A549 (cell line): ENCODE measurements around the gene POLR2H. TPM values are rescaled to one million over a fixed set of nuclear protein-coding genes. Genes with fewer than 3 reads are reported as not detected.

Source experiments
- ATAC-seq, 2 experiments: fragments of 200-7000 bp in 1 of 2; fragments of >200 bp in 1 of 2; cut with Nextera tagmentation in 1 of 2; cut with Tn5 transposase in 1 of 2; 3 replicates each; pipeline versions ENCODE4 v1.8.0 to v1.9.1; 2018 to 2020; ENCODE audit warnings: mild to moderate bottlenecking in 1 of 2, moderate library complexity in 1 of 2
- CTCF ChIA-PET: fragments of 300-600 bp; sonication (Branson Sonifier 250); formaldehyde crosslinking; extraction: SDS; loops from one replicate; lab custom pipeline; 2021; ENCODE audit warnings: antibody characterized with exemption, inconsistent platforms; lab: Yijun Ruan, JAX
- POLR2A ChIA-PET: fragments of 350-600 bp; formaldehyde crosslinking; extraction: SDS; loops from one replicate; lab custom pipeline; 2021; ENCODE audit warnings: antibody characterized with exemption, inconsistent platforms; lab: Yijun Ruan, JAX
- DNase-seq, 2 experiments: peaks; one replicate each; pipeline versions ENCODE4 v3.0.0 to v3.0.0-alpha.2; 2011 to 2016; ENCODE audit warnings: low read depth in 1 of 2, low spot score in 1 of 2
- FAIRE-seq: peaks from 2 replicates; lab custom pipeline; 2011; peaks lifted over from hg19 to GRCh38; lab: Jason Lieb, UNC
- H3K27ac ChIP-seq, 2 experiments: fragments of >200 bp; sonication (Bioruptor Twin); formaldehyde crosslinking; 3 replicates each; pipeline ENCODE4 v1.5.1; 2016 to 2017
- H3K4me1 ChIP-seq: fragments of >200 bp; sonication (Bioruptor Twin); formaldehyde crosslinking; 3 replicates; pipeline ENCODE4 v1.6.1; 2016
- H3K4me2 ChIP-seq: fragments of >200 bp; sonication (Bioruptor Twin); formaldehyde crosslinking; 3 replicates; pipeline ENCODE4 v1.6.1; 2016
- H3K4me3 ChIP-seq: fragments of >200 bp; sonication (Bioruptor Twin); formaldehyde crosslinking; 3 replicates; pipeline ENCODE4 v1.5.1; 2016
- H3K9me3 ChIP-seq: fragments of >200 bp; sonication (Bioruptor Twin); formaldehyde crosslinking; 3 replicates; pipeline ENCODE4 v1.6.1; 2016
- CBX8 ChIP-seq: fragments of 200-600 bp; sonication (generic); IDR thresholded peaks from 2 replicates; pipeline ENCODE4 v1.6.1; 2016
- CHD2 ChIP-seq: fragments of 150-350 bp; IDR thresholded peaks from 2 replicates; pipeline ENCODE4 v1.6.1; 2014; ENCODE audit warnings: low read length; ENCODE audit not compliant: partially characterized antibody
- CHD4 ChIP-seq: fragments of 200-600 bp; sonication (generic); IDR thresholded peaks from 2 replicates; pipeline ENCODE4 v1.6.1; 2016; ENCODE audit warnings: antibody characterized with exemption, mild to moderate bottlenecking, borderline replicate concordance
- E2F6 ChIP-seq: IDR thresholded peaks from 2 replicates; pipeline ENCODE4 v1.6.1; 2012; ENCODE audit warnings: low read depth, borderline replicate concordance
- EHF ChIP-seq: fragments of 250-450 bp; sonication (Bioruptor Pico); IDR thresholded peaks from 2 replicates; pipeline ENCODE4 v1.5.0; 2020; ENCODE audit warnings: mild to moderate bottlenecking
- EHMT2 ChIP-seq: fragments of 200-600 bp; sonication (generic); IDR thresholded peaks from 2 replicates; pipeline ENCODE4 v1.6.1; 2016; ENCODE audit warnings: antibody characterized with exemption, low read depth, mild to moderate bottlenecking, moderate library complexity
- FOSL2 ChIP-seq, 2 experiments: fragments of 450-650 bp in 1 of 2; fragments of >200 bp in 1 of 2; sonication (Bioruptor Twin) in 1 of 2; formaldehyde crosslinking; IDR thresholded peaks; 2 replicates each; pipeline versions ENCODE4 v1.5.0 to v1.6.1; 2016 to 2020; ENCODE audit warnings: mild to moderate bottlenecking in 1 of 2, moderate library complexity in 1 of 2
- HES2 ChIP-seq: fragments of >200 bp; sonication (Bioruptor Twin); formaldehyde crosslinking; IDR thresholded peaks from 2 replicates; pipeline ENCODE4 v1.6.1; 2016
- HOXB5 ChIP-seq: fragments of 250-450 bp; sonication (Bioruptor Pico); IDR thresholded peaks from 2 replicates; pipeline ENCODE4 v1.5.0; 2020; ENCODE audit warnings: mild to moderate bottlenecking, moderate library complexity
- JUN ChIP-seq, 2 experiments: fragments of >200 bp; sonication (Bioruptor Twin); formaldehyde crosslinking; IDR thresholded peaks; 2 replicates in 1 of 2; 3 replicates in 1 of 2; pipeline ENCODE4 v1.6.1; 2016 to 2017
- KDM1A ChIP-seq: fragments of 200-600 bp; sonication (generic); IDR thresholded peaks from 2 replicates; pipeline ENCODE4 v1.6.1; 2016; ENCODE audit warnings: low read depth, mild to moderate bottlenecking
- MAFK ChIP-seq: fragments of 450-650 bp; IDR thresholded peaks from 2 replicates; pipeline ENCODE4 v1.6.1; 2014; ENCODE audit not compliant: partially characterized antibody
- MYC ChIP-seq: IDR thresholded peaks from 2 replicates; pipeline ENCODE4 v1.6.1; 2012; ENCODE audit warnings: mild to moderate bottlenecking, inconsistent platforms, low read length, improper control_type of control experiment, borderline replicate concordance
- NFE2L2 ChIP-seq: fragments of 150-350 bp; conservative IDR thresholded peaks from 2 replicates; pipeline ENCODE4 v1.6.1; 2014; ENCODE audit warnings: low read length
- NR3C1 ChIP-seq: fragments of >200 bp; sonication (Bioruptor Twin); formaldehyde crosslinking; IDR thresholded peaks from 3 replicates; pipeline ENCODE4 v1.6.1; 2017
- PHF8 ChIP-seq: fragments of 200-600 bp; sonication (generic); IDR thresholded peaks from 2 replicates; pipeline ENCODE4 v1.6.1; 2016; ENCODE audit warnings: low read depth, mild to moderate bottlenecking, antibody characterized with exemption, moderate library complexity, borderline replicate concordance
- POLR2A ChIP-seq: IDR thresholded peaks from 2 replicates; pipeline ENCODE4 v1.6.1; 2012; ENCODE audit warnings: mild to moderate bottlenecking, low read length
- RAD21 ChIP-seq, 2 experiments: fragments of >200 bp in 1 of 2; sonication (Bioruptor Twin) in 1 of 2; formaldehyde crosslinking in 1 of 2; IDR thresholded peaks in 1 of 2; conservative IDR thresholded peaks in 1 of 2; 2 replicates in 1 of 2; 3 replicates in 1 of 2; pipeline ENCODE4 v1.6.1; 2012 to 2018; ENCODE audit warnings: inconsistent platforms in 1 of 2
- RARB ChIP-seq: fragments of 250-450 bp; sonication (Bioruptor Pico); IDR thresholded peaks from 2 replicates; pipeline ENCODE4 v1.8.0; 2021; ENCODE audit warnings: mild to moderate bottlenecking, moderate library complexity
- RNF2 ChIP-seq: fragments of 200-600 bp; sonication (generic); IDR thresholded peaks from 2 replicates; pipeline ENCODE4 v1.6.1; 2016; ENCODE audit warnings: low read depth, mild to moderate bottlenecking, antibody characterized with exemption, moderate library complexity, borderline replicate concordance
- SREBF2 ChIP-seq: fragments of 450-650 bp; IDR thresholded peaks from 2 replicates; pipeline ENCODE4 v1.6.1; 2014; ENCODE audit warnings: mild to moderate bottlenecking, moderate library complexity
- TP53 ChIP-seq: fragments of 250-450 bp; sonication (Bioruptor Pico); IDR thresholded peaks from 2 replicates; pipeline ENCODE4 v1.5.0; 2021; ENCODE audit warnings: mild to moderate bottlenecking, moderate library complexity
- USF2 ChIP-seq: fragments of 450-650 bp; IDR thresholded peaks from 2 replicates; pipeline ENCODE4 v1.6.1; 2014; ENCODE audit warnings: antibody characterized with exemption
- ZFP36 ChIP-seq: fragments of 450-650 bp; IDR thresholded peaks from 2 replicates; pipeline ENCODE4 v1.6.1; 2014; ENCODE audit warnings: borderline replicate concordance; ENCODE audit not compliant: partially characterized antibody
- WGBS: methylation state at CpG from one replicate; pipeline ENCODE4 v1.1.6; 2017; ENCODE audit errors: missing lambda C conversion rate; 5-methylcytosine and 5-hydroxymethylcytosine counted together
- polyA plus RNA-seq, 4 experiments: library from polyadenylated mRNA; depleted of rRNA in 3 of 4; stranded (reverse); fragments of >200 nt; fragmentation: RNase III in 1 of 4; extraction: RNeasy Plus Mini Kit Qiagen cat#74134 plus additional on column Dnase treatment in 1 of 4; gene quantifications; 2 replicates in 3 of 4; 3 replicates in 1 of 4; pipeline ENCODE4 v1.2.3, GENCODE V29; 2011 to 2017
- TF ChIP-seq, protein P1 (sequence below): IDR thresholded peaks from 2 replicates; pipeline ENCODE4 v1.6.1; 2012
- TF ChIP-seq, protein P2 (sequence below): fragments of >200 bp; sonication (Bioruptor Twin); formaldehyde crosslinking; IDR thresholded peaks from 3 replicates; pipeline ENCODE4 v1.6.1; 2016

The POLR2H gene
- polyA plus RNA-seq, 2 of the 4 experiments (the other 2 are of a cell fraction): 104 to 127 TPM

DNA sequence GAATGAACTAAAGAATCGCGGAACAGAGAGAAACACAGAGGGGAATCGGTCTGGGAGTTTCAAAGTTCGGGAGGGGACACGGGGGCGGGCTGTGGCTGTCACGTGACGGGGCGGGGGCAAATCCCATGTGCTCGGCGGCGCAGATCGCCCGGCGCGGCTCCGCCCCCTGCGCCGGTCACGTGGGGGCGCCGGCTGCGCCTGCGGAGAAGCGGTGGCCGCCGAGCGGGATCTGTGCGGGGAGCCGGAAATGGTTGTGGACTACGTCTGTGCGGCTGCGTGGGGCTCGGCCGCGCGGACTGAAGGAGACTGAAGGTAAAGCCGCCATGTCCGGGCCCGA is 47.2 kb upstream of the POLR2H start, which contains the start of gene EIF4G1:
Gene EIF4G1 (plus strand): TSS at position 244 of the 337 bp plus-strand sequence. CDS start 1,191 bp downstream, outside the sequence.
- DNase-seq (peak; percentile 69 to 93), FAIRE-seq (no peak), ATAC-seq (peak; percentile 79 to 85)
- Histone ChIP-seq H3K4me1 (peaks cover 33% of the 10 kb centered on the region), H3K4me3 (peak within 1 kb of the TSS; percentile 86), H3K27ac (peak within 1 kb of the TSS; percentile 100), H3K4me2 (peak within 1 kb of the TSS; percentile 94), H3K9me3 (no peaks in the 10 kb centered on the region)
- WGBS: under 1% methylated on average over 23 of the region's 40 CpGs
- TF ChIP-seq RNF2: no peak
- TF ChIP-seq JUN (IDR thresholded peaks at IDR 0.05): peak; percentile 83 to 94; a peak in 3 of 5 replicates
- no peak for TF ChIP-seq KDM1A
- TF ChIP-seq, protein P1, sequence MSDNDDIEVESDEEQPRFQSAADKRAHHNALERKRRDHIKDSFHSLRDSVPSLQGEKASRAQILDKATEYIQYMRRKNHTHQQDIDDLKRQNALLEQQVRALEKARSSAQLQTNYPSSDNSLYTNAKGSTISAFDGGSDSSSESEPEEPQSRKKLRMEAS: peak; percentile 78; the same call in 1 of the 2 replicates
- no peak for TF ChIP-seq CHD2
- peak; percentile 84; the same call in 1 of the 2 replicates for TF ChIP-seq MYC
- TF ChIP-seq, protein P2, sequence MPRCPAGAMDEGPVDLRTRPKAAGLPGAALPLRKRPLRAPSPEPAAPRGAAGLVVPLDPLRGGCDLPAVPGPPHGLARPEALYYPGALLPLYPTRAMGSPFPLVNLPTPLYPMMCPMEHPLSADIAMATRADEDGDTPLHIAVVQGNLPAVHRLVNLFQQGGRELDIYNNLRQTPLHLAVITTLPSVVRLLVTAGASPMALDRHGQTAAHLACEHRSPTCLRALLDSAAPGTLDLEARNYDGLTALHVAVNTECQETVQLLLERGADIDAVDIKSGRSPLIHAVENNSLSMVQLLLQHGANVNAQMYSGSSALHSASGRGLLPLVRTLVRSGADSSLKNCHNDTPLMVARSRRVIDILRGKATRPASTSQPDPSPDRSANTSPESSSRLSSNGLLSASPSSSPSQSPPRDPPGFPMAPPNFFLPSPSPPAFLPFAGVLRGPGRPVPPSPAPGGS: 0 out of 3 replicates have a peak, but pooled peaks have one; percentile 51
- peak; percentile 44 for TF ChIP-seq POLR2A
- TF ChIP-seq NFE2L2: no peak
- peak; percentile 98 for TF ChIP-seq USF2
- CTCF ChIA-PET: no interaction called here
- POLR2A ChIA-PET: no interaction called here

DNA sequence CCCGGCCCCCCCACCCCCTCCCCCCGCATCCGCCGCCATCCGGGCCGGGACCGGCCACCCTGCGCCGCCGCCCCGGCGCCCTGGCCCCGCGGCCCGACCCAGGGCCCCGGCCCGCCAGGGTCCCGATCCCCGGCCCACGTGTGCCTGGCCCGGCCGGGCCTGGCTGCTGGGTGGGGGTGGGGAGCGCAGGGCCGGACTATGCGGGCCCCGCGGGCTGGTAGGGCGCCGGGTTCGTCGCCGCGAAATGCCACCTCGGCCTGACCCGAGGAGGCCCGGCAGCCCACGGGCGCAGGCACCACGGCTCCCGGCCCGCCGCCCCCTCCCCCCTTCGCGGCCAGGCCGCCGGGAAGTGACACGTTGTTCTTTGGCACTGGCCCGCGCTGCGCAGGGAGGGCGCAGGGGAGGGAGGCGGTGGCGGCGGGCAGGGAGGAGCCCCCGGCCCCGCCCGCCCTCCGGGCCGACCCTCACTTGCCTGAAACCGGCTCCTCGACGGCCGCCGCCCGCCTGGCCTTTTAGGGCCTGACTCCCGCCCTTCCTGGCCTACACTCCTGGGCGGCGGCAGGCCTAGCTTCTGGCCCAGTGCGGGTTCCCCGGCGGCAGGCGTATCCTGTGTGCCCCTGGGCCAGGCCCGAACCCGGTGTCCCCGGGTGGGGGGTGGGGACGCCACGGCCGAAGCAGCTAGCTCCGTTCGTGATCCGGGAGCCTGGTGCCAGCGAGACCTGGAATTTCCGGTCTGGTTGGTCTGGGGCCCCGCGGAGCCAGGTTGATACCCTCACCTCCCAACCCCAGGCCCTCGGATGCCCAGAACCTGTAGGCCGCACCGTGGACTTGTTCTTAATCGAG is 46.6 kb upstream of the POLR2H start:
- CTCF ChIA-PET: no interaction called here
- 2% methylated on average over 13 of the region's 89 CpGs for WGBS
- peak in 1 of 2 experiments; percentile 60 for DNase-seq
- Histone ChIP-seq H3K4me2 (peak overlapping the region; percentile 94), H3K27ac (peak overlapping the region; percentile 100), H3K4me1 (peaks cover 38% of the 10 kb centered on the region), H3K9me3 (no peaks in the 10 kb centered on the region), H3K4me3 (peak overlapping the region; percentile 86)
- TF ChIP-seq E2F6 (no peak), TP53 (CRISPR knock-in tag) (no peak), SREBF2 (no peak), PHF8 (0 out of 2 replicates have a peak, but pooled peaks have one; percentile 12), ZFP36 (no peak), JUN (IDR thresholded peaks at IDR 0.05) (peak; percentile 42 to 80; a peak in 3 of 5 replicates), RARB (no peak), POLR2A (peak; percentile 43)
- TF ChIP-seq, protein P2: peak; percentile 24; the same call in 1 of the 3 replicates
- ATAC-seq: peak; percentile 39 to 61; a peak in 5 of 6 replicates
- POLR2A ChIA-PET: no interaction called here
- FAIRE-seq: no peak

DNA sequence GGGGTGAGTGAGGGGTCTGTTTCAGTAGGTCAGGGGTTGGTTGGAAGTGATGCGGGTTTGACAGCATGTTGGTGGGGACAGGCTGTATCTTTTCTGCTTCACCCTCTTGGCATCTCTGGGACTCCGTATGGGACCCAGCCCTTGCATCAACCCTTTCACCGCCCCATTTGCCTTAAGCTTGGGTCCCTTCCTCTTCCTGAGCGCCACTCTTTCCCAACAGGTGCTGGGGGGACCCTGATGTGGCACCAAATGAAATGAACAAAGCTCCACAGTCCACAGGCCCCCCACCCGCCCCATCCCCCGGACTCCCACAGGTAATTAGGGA is 46.0 kb upstream of the POLR2H start:
- no peaks in the 10 kb centered on the region for H3K9me3 ChIP-seq
- peaks cover 43% of the 10 kb centered on the region for H3K4me1 ChIP-seq
- peak overlapping the region; percentile 94 for H3K4me2 ChIP-seq
- ATAC-seq: peak in 1 of 2 experiments; percentile 4; a peak in 2 of 6 replicates
- peak overlapping the region; percentile 100 for H3K27ac ChIP-seq
- ChIA-PET CTCF (no interaction called here), POLR2A (no interaction called here)
- WGBS: 2% methylated on average over 4 of the region's 6 CpGs
- DNase-seq: no peak
- peak overlapping the region; percentile 86 for H3K4me3 ChIP-seq
- FAIRE-seq: no peak
- TF ChIP-seq MAFK (no peak), HES2 (no peak), EHMT2 (no peak), HOXB5 (CRISPR knock-in tag) (no peak), NR3C1 (no peak), CHD4 (no peak), RAD21 (conservative IDR thresholded peaks at IDR 0.05 in 1 of 2, IDR thresholded peaks at IDR 0.05 in 1 of 2) (no peak), CBX8 (no peak), EHF (CRISPR knock-in tag) (no peak), FOSL2 (IDR thresholded peaks at IDR 0.05) (no peak), FOSL2 (CRISPR knock-in tag; IDR thresholded peaks at IDR 0.05) (no peak)
- TF ChIP-seq, protein P2: no peak
